ENCODE data around the gene SRSF3. TPM values are rescaled to one million over a fixed set of nuclear protein-coding genes. Genes with fewer than 3 reads are reported as not detected.

Gene SRSF3
- total and polyA plus RNA-seq, 2 donors (not counting 1 experiment from before 2014, with no cell fraction given): 316 to 642 TPM

DNA sequence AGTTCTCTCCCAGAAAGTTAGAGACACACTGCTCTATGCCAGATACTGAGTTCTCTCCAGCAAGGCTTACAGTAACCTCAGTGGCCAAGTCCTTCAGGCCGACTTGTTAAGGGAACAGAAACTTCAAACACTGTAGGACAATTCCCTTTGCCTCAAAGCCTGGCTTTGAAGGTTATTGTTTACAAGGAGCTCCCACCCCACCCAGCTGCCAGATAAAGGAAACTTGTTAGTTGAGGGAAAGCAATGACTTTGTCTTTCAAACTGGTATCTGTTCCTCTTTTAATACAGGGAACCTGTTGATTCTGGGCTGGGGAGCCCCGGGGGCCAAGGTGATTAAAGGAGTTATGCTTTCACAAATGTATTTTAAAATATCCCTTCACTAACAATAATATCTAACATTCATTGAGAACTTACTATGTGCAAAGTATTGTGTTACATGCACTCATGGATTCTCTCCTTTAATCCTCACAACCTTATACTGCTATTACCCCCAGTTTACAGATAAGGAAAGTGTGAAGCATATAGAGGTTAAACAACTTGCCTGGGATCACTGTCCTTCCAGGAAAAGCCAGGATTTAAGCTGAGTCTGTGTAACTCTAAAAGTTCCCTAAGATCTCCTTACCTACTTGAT lies 56.8 kb downstream of the SRSF3 start:
- Histone ChIP-seq H3K79me2 (ENCODE audit: control insufficient read depth, insufficient read depth, low read length) (no peaks in the 10 kb centered on the region), H3K9me3 (ENCODE audit: control extremely low read depth in 1 of 3, control insufficient read depth in 2 of 3, insufficient read depth in 1 of 3, low read length in 2 of 3) (no peaks in the 10 kb centered on the region), H3K36me3 (replicated peaks in 1 of 2; ENCODE audit: control extremely low read depth in 1 of 2, control insufficient read depth in 1 of 2, extremely low read depth in 1 of 2, insufficient read depth in 2 of 2, low read length in 1 of 2) (no peaks in the 10 kb centered on the region), H3K4me2 (replicated peaks; ENCODE audit: low read depth, low read length, poor library complexity, severe bottlenecking) (peak overlapping the region; percentile 54), H2AFZ (ENCODE audit: insufficient read depth, low read depth, low read length, poor library complexity, severe bottlenecking) (no peak overlapping the region), H3K27me3 (replicated peaks in 1 of 4; ENCODE audit: control extremely low read depth in 1 of 4, control insufficient read depth in 3 of 4, insufficient read depth in 4 of 4, low read length in 3 of 4) (no peaks in the 10 kb centered on the region), H3K9ac (ENCODE audit: low read length) (no peak overlapping the region), H3K4me3 (ENCODE audit: control extremely low read depth in 1 of 5, extremely low read depth in 1 of 5, insufficient read depth in 1 of 5, low read depth in 2 of 5, low read length in 4 of 5) (no peak overlapping the region), H3K27ac (ENCODE audit: low read length in 2 of 2) (no peak overlapping the region), H3K4me1 (ENCODE audit: control insufficient read depth in 2 of 2, insufficient read depth in 2 of 2, low read length in 2 of 2) (peaks cover 20 to 23% of the 10 kb centered on the region in 2 donors), H4K20me1 (ENCODE audit: control insufficient read depth, insufficient read depth, low read length, poor library complexity, severe bottlenecking) (no peaks in the 10 kb centered on the region)
- Mint-ChIP-seq H3K27me3 (peaks cover 7% of the 10 kb centered on the region), H3K9me3 (ENCODE audit: insufficient read depth) (no peaks in the 10 kb centered on the region), H3K4me1 (peaks cover 30% of the 10 kb centered on the region), H3K27ac (peak overlapping the region; percentile 67), H3K4me3 (no peak overlapping the region)
- POLR2A ChIA-PET: interaction anchor here (0.7 kb wide), 1 partner anchor 27 kb away, joined by 4 read pairs; the partner anchor contains the start of gene CDKN1A
- ATAC-seq (ENCODE audit: low read depth) (peak; percentile 86), DNase-seq (peak; percentile 71)
- TF ChIP-seq EZH2 (IDR thresholded peaks at IDR 0.05; ENCODE audit: borderline replicate concordance, insufficient read depth, low read depth, low read length, poor library complexity, severe bottlenecking): no peak
- TF ChIP-seq, protein P1, sequence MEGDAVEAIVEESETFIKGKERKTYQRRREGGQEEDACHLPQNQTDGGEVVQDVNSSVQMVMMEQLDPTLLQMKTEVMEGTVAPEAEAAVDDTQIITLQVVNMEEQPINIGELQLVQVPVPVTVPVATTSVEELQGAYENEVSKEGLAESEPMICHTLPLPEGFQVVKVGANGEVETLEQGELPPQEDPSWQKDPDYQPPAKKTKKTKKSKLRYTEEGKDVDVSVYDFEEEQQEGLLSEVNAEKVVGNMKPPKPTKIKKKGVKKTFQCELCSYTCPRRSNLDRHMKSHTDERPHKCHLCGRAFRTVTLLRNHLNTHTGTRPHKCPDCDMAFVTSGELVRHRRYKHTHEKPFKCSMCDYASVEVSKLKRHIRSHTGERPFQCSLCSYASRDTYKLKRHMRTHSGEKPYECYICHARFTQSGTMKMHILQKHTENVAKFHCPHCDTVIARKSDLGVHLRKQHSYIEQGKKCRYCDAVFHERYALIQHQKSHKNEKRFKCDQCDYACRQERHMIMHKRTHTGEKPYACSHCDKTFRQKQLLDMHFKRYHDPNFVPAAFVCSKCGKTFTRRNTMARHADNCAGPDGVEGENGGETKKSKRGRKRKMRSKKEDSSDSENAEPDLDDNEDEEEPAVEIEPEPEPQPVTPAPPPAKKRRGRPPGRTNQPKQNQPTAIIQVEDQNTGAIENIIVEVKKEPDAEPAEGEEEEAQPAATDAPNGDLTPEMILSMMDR (IDR thresholded peaks at IDR 0.05): no peak
- CTCF ChIA-PET: interaction anchor here (0.7 to 2.9 kb wide), 6 partner anchors 26 to 108 kb away, joined by 3 to 7 read pairs (median 4); no protein-coding TSS in a partner anchor
- no CpG with 5 or more reads among the region's 2 CpGs for WGBS (ENCODE audit: insufficient coverage)
- intact Hi-C loops (cut with micrococcal nuclease): no loop called here

All from B cell (primary cell).